PC-9 (cell line): ENCODE data around the gene ISOC2.

Source experiments
- EZH2 ChIP-seq: fragments of 200-600 bp; sonication (generic); IDR thresholded peaks from 2 replicates; pipeline ENCODE4 v1.8.0; 2017; ENCODE audit warnings: antibody characterized with exemption, low read depth
- TF ChIP-seq, protein P1 (sequence below): fragments of 200-600 bp; sonication (generic); conservative IDR thresholded peaks from 2 replicates; pipeline ENCODE4 v1.6.1; 2017; ENCODE audit warnings: mixed run types, antibody characterized with exemption, mild to moderate bottlenecking, moderate library complexity

DNA sequence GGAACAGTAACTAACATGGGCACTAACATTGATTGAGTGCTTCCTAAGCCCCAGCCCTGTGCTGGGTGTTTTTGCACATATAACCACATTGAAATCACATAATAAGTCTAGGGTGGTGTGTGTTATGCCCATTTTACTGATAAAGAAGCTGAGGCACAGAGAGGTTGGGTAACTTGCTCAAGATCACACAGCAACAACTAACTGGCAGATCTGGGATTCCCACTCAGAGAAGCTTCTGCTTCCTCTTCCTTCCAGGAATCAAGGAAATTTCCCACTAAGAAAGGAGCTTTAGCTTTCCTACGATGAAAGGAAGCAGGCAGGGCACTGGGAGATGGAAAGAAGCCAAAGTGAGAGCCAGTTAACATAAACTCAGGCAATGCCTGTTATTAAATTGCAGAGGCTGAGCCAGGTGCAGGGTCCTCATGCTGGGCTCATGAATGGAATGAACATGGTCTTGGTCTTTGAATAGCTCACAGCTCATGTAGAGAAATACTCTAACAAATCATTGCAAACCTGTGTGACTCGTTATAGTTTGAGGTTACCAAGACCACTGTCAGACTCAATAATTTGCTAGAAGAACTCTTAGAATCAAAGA lies 36.9 kb upstream of the ISOC2 start:
- TF ChIP-seq, protein P1, sequence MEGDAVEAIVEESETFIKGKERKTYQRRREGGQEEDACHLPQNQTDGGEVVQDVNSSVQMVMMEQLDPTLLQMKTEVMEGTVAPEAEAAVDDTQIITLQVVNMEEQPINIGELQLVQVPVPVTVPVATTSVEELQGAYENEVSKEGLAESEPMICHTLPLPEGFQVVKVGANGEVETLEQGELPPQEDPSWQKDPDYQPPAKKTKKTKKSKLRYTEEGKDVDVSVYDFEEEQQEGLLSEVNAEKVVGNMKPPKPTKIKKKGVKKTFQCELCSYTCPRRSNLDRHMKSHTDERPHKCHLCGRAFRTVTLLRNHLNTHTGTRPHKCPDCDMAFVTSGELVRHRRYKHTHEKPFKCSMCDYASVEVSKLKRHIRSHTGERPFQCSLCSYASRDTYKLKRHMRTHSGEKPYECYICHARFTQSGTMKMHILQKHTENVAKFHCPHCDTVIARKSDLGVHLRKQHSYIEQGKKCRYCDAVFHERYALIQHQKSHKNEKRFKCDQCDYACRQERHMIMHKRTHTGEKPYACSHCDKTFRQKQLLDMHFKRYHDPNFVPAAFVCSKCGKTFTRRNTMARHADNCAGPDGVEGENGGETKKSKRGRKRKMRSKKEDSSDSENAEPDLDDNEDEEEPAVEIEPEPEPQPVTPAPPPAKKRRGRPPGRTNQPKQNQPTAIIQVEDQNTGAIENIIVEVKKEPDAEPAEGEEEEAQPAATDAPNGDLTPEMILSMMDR = no peak
- TF ChIP-seq EZH2 = no peak
